Fibroblast of pulmonary artery (primary cell): ENCODE results near the gene EDRF1.

Experiments used
- DNase-seq: peaks from one replicate; pipeline ENCODE4 v3.0.0-alpha.2; 2010; ENCODE audit warnings: low read depth
- H3K4me3 ChIP-seq: replicated peaks from 2 replicates; pipeline ENCODE4 v1.5.1; 2011; ENCODE audit warnings: low read depth, mild to moderate bottlenecking, control low read depth, low read length, moderate library complexity
- CTCF ChIP-seq: IDR thresholded peaks from 2 replicates; pipeline ENCODE4 v1.5.1; 2011; ENCODE audit warnings: mild to moderate bottlenecking, control low read depth, low read length, inconsistent platforms; ENCODE audit errors: missing control alignments

Gene EDRF1

GRCh38 chr10:125727436-125727835 lies 7.9 kb downstream of the EDRF1 start:
- TF ChIP-seq CTCF = no peak
- no peak overlapping the region for H3K4me3 ChIP-seq
- no peak for DNase-seq

- no peak overlapping the region for H3K4me3 ChIP-seq
- TF ChIP-seq CTCF = no peak
- DNase-seq = no peak
Measured at GRCh38 chr10:125734148-125734547, 14.6 kb downstream of the EDRF1 start.

- no peak overlapping the region for H3K4me3 ChIP-seq
- no peak for TF ChIP-seq CTCF
- DNase-seq = no peak
Measured at GRCh38 chr10:125734823-125735222, 15.3 kb downstream of the EDRF1 start.

- no peak for DNase-seq
- no peak for TF ChIP-seq CTCF
- H3K4me3 ChIP-seq = no peak overlapping the region
Measured at GRCh38 chr10:125738206-125738605, 18.7 kb downstream of the EDRF1 start.

- H3K4me3 ChIP-seq = no peak overlapping the region
- no peak for DNase-seq
- TF ChIP-seq CTCF = no peak
Measured at GRCh38 chr10:125739994-125740679, 20.6 kb downstream of the EDRF1 start.

GRCh38 chr10:125742465-125742864 lies 23.0 kb downstream of the EDRF1 start:
- DNase-seq = peak; percentile 11
- no peak overlapping the region for H3K4me3 ChIP-seq
- peak; percentile 14 for TF ChIP-seq CTCF

GRCh38 chr10:125744909-125745308 lies 25.4 kb downstream of the EDRF1 start:
- H3K4me3 ChIP-seq = no peak overlapping the region
- DNase-seq = no peak
- no peak for TF ChIP-seq CTCF
